ENCODE results near the gene RDX. TPM values are rescaled to one million over a fixed set of nuclear protein-coding genes. Genes with fewer than 3 reads are reported as not detected.

RDX gene
- total RNA-seq, 1 donor from 2014 or later, result 105 TPM

DNA sequence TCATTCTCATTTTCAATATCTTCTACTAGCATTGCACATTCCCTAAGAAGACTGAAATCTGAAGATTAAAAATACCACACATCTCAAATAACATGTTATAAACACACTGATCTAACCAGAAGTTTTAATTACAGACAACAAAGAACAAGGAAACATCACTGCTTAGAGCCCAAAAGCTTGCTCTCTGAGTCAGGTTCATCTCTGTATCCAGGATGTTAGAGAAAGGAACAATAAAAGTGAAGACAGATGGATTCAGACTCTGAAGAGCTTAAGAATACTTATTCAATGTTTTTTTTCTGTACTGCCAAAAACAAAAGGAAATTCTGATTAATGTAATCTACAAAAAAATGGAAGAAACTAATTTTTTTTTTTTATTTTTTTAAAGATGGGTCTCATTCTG is 16.5 kb downstream of the RDX start:
- TF ChIP-seq, protein P1, sequence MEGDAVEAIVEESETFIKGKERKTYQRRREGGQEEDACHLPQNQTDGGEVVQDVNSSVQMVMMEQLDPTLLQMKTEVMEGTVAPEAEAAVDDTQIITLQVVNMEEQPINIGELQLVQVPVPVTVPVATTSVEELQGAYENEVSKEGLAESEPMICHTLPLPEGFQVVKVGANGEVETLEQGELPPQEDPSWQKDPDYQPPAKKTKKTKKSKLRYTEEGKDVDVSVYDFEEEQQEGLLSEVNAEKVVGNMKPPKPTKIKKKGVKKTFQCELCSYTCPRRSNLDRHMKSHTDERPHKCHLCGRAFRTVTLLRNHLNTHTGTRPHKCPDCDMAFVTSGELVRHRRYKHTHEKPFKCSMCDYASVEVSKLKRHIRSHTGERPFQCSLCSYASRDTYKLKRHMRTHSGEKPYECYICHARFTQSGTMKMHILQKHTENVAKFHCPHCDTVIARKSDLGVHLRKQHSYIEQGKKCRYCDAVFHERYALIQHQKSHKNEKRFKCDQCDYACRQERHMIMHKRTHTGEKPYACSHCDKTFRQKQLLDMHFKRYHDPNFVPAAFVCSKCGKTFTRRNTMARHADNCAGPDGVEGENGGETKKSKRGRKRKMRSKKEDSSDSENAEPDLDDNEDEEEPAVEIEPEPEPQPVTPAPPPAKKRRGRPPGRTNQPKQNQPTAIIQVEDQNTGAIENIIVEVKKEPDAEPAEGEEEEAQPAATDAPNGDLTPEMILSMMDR (IDR thresholded peaks at IDR 0.05), result no peak
- Histone ChIP-seq H3K4me3 (no peak overlapping the region), H3K27ac (no peak overlapping the region), H3K9me3 (no peaks in the 10 kb centered on the region), H3K36me3 (peaks cover 4 to 6% of the 10 kb centered on the region in 2 donors), H3K27me3 (no peaks in the 10 kb centered on the region), H3K4me1 (no peaks in the 10 kb centered on the region)
- intact Hi-C loops (cut with DNase I), result no loop called here
- no peak for DNase-seq (ENCODE audit: low spot score in 2 of 2)

DNA sequence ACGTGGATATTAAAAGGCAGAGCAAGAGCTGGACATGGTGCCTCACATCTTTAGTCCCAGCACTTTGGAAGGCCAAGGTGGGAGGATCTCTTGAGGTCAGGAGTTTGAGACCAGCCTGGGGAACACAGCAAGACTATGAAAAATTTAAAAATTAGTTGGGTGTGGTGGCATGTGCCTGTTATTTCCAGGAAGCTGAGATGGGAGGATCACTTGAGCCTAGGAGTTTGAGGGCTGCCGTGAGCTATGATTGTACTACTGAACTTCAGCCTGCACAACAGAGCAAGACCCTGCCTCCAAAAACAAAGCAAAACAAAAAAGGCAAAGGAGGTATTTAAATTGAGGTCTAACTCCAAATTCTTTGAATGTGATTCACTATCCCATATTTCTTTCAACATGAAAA is 23.5 kb downstream of the RDX start:
- Histone ChIP-seq H3K36me3 (peaks cover 12 to 28% of the 10 kb centered on the region in 2 donors), H3K4me1 (no peaks in the 10 kb centered on the region), H3K27ac (no peak overlapping the region), H3K9me3 (no peaks in the 10 kb centered on the region), H3K4me3 (no peak overlapping the region), H3K27me3 (no peaks in the 10 kb centered on the region)
- DNase-seq (ENCODE audit: low spot score in 2 of 2), result no peak
- intact Hi-C loops (cut with DNase I), result no loop called here
- TF ChIP-seq, protein P1 (IDR thresholded peaks at IDR 0.05), result no peak

DNA sequence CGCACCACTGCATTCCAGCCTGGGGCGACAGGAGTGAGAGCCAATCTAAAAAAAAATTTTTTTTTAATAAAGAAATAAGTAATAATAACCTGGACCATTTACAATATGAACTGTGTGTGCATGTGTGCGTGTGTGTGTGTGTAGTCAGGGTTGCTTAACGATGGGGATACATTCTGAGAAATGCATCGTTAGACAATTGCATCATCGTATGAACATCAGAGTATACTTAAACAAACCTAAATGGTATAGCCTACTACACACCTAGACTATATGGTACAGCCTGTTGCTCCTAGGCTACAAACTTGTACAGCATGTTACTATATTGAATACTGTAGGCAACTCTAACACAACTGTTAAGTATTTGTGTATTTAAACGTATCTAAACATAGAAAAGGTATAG is 26.4 kb downstream of the RDX start:
- Histone ChIP-seq H3K27ac (no peak overlapping the region), H3K36me3 (peaks cover 9 to 24% of the 10 kb centered on the region in 2 donors), H3K4me1 (no peaks in the 10 kb centered on the region), H3K27me3 (no peaks in the 10 kb centered on the region), H3K4me3 (no peak overlapping the region), H3K9me3 (no peaks in the 10 kb centered on the region)
- no peak for DNase-seq (ENCODE audit: low spot score in 2 of 2)
- TF ChIP-seq, protein P1 (IDR thresholded peaks at IDR 0.05), result no peak
- intact Hi-C loops (cut with DNase I), result no loop called here

DNA sequence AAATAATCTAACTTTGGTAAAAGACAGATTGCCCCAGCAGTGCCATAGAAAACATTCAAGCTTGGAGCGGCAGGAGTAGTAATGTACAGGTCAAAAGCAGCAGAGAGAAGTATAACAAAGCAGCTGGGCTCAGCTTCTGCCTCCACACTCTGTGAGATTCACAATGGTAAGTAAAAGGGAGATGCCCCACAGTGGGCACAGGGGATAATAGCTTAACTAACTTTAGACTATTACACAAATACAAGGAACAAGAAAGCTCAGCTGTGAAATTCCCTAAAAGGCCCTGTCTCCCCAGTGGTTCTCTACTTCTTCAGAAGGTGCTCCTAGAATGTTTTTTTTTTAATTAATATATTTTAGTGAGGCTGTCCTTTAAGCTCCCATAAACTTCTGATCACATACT is 28.0 kb downstream of the RDX start:
- no peak overlapping the region for H3K4me3 ChIP-seq
- no peak overlapping the region for H3K27ac ChIP-seq
- H3K9me3 ChIP-seq, result no peaks in the 10 kb centered on the region
- TF ChIP-seq, protein P1 (IDR thresholded peaks at IDR 0.05), result no peak
- H3K27me3 ChIP-seq, result no peaks in the 10 kb centered on the region
- DNase-seq (ENCODE audit: low spot score in 2 of 2), result no peak
- intact Hi-C loops (cut with DNase I), result no loop called here
- H3K36me3 ChIP-seq, result peaks cover 9 to 27% of the 10 kb centered on the region in 2 donors
- H3K4me1 ChIP-seq, result no peaks in the 10 kb centered on the region

DNA sequence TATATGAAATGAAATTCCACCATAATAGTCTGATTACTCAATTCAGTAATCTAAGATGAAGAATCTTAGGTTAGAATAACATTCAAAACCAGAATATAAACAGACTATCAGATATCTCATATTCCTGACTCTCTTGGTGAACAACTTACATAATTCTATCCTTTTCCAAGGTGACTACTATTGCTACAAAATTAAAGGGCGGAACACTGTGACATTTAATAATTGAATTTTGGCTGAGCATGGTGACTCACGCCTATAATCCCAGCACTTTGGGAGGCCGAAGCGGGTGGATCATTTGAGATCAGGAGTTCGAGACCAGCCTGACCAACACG is 34.4 kb downstream of the RDX start:
- Histone ChIP-seq H3K9me3 (no peaks in the 10 kb centered on the region), H3K4me1 (no peaks in the 10 kb centered on the region), H3K36me3 (peaks cover 4 to 32% of the 10 kb centered on the region in 2 donors), H3K27me3 (no peaks in the 10 kb centered on the region), H3K4me3 (no peak overlapping the region), H3K27ac (no peak overlapping the region)
- TF ChIP-seq, protein P1 (IDR thresholded peaks at IDR 0.05), result no peak
- DNase-seq (ENCODE audit: low spot score in 2 of 2), result no peak
- intact Hi-C loops (cut with DNase I), result no loop called here
